Endothelial cell (in vitro differentiated cells): ENCODE measurements around the gene FLT1. TPM values are rescaled to one million over a fixed set of nuclear protein-coding genes. Genes with fewer than 3 reads are reported as not detected.

Experiments
- DNase-seq: peaks from one replicate; pipeline ENCODE4 v3.0.0; 2021; ENCODE audit warnings: low spot score
- H3K27ac Mint-ChIP-seq: one replicate; pipeline ENCODE4 v1.8.0; 2021; ENCODE audit warnings: mixed read lengths, inconsistent platforms; ENCODE audit not compliant: unreplicated experiment
- H3K27me3 Mint-ChIP-seq: one replicate; pipeline ENCODE4 v1.8.0; 2021; ENCODE audit warnings: mild to moderate bottlenecking, moderate library complexity, mixed read lengths, inconsistent platforms; ENCODE audit not compliant: unreplicated experiment
- H3K36me3 Mint-ChIP-seq: one replicate; pipeline ENCODE4 v1.8.0; 2021; ENCODE audit warnings: mild to moderate bottlenecking, low read depth, mixed read lengths, inconsistent platforms; ENCODE audit not compliant: unreplicated experiment
- H3K4me1 Mint-ChIP-seq: one replicate; pipeline ENCODE4 v1.8.0; 2021; ENCODE audit warnings: mild to moderate bottlenecking, mixed read lengths, inconsistent platforms; ENCODE audit not compliant: unreplicated experiment
- H3K4me3 Mint-ChIP-seq: one replicate; pipeline ENCODE4 v1.8.0; 2021; ENCODE audit warnings: mild to moderate bottlenecking, mixed read lengths, inconsistent platforms; ENCODE audit not compliant: unreplicated experiment
- H3K9me3 Mint-ChIP-seq: one replicate; pipeline ENCODE4 v1.8.0; 2021; ENCODE audit warnings: mixed read lengths, inconsistent platforms; ENCODE audit not compliant: unreplicated experiment
- CTCF ChIP-seq: fragments of 200-600 bp; sonication (generic); IDR thresholded peaks from one replicate; pipeline ENCODE4 v1.5.0; 2021; ENCODE audit warnings: antibody characterized with exemption; ENCODE audit not compliant: unreplicated experiment
- total RNA-seq: library from RNA; stranded (reverse); fragmentation: NEBNext Ultra II Directional; extraction: Animal tissue kit (Norgen Biotek cat#: 25700); gene quantifications from one replicate; pipeline ENCODE4 v1.2.1, GENCODE V29; 2021; ENCODE audit not compliant: unreplicated experiment

The FLT1 gene
- total RNA-seq, 1 donor from 2014 or later, result 759 TPM

- Mint-ChIP-seq H3K27me3 (peaks cover 15% of the 10 kb centered on the region), H3K36me3 (peaks cover 61% of the 10 kb centered on the region), H3K4me3 (no peak overlapping the region), H3K4me1 (peaks cover 53% of the 10 kb centered on the region), H3K27ac (peak overlapping the region; percentile 7), H3K9me3 (no peaks in the 10 kb centered on the region)
- no peak for TF ChIP-seq CTCF
- no peak for DNase-seq
Measured at GRCh38 chr13:28325022-28325421, 169.9 kb downstream of the FLT1 start.

- H3K27ac Mint-ChIP-seq, result peak overlapping the region; percentile 24
- H3K36me3 Mint-ChIP-seq, result peaks cover 68% of the 10 kb centered on the region
- no peaks in the 10 kb centered on the region for H3K9me3 Mint-ChIP-seq
- DNase-seq, result peak; percentile 67
- peak; percentile 48 for TF ChIP-seq CTCF
- peaks cover 51% of the 10 kb centered on the region for H3K4me1 Mint-ChIP-seq
- no peak overlapping the region for H3K4me3 Mint-ChIP-seq
- peaks cover 17% of the 10 kb centered on the region for H3K27me3 Mint-ChIP-seq
Measured at GRCh38 chr13:28324181-28324789, 170.6 kb downstream of the FLT1 start.

GRCh38 chr13:28322256-28322905 lies 172.5 kb downstream of the FLT1 start:
- H3K4me3 Mint-ChIP-seq, result peak overlapping the region; percentile 67
- peaks cover 16% of the 10 kb centered on the region for H3K27me3 Mint-ChIP-seq

GRCh38 chr13:28321756-28322155 lies 173.2 kb downstream of the FLT1 start:
- no peak for DNase-seq
- TF ChIP-seq CTCF, result no peak
- H3K4me3 Mint-ChIP-seq, result no peak overlapping the region
- H3K27me3 Mint-ChIP-seq, result peaks cover 17% of the 10 kb centered on the region
- H3K36me3 Mint-ChIP-seq, result peaks cover 62% of the 10 kb centered on the region
- peaks cover 48% of the 10 kb centered on the region for H3K4me1 Mint-ChIP-seq
- H3K9me3 Mint-ChIP-seq, result no peaks in the 10 kb centered on the region
- no peak overlapping the region for H3K27ac Mint-ChIP-seq

More at GRCh38 chr13:28322256-28322905, 172.5 kb downstream of the FLT1 start:
- Mint-ChIP-seq H3K9me3 (no peaks in the 10 kb centered on the region), H3K36me3 (peaks cover 62% of the 10 kb centered on the region), H3K27ac (no peak overlapping the region), H3K4me1 (peaks cover 44% of the 10 kb centered on the region)
- no peak for TF ChIP-seq CTCF
- DNase-seq, result no peak
